Endothelial cell of umbilical vein (primary cell): ENCODE measurements around the gene CMTM8. TPM values are rescaled to one million over a fixed set of nuclear protein-coding genes. Genes with fewer than 3 reads are reported as not detected.

ENCODE experiments used
- BruUV-seq: library from RNA; stranded (reverse); fragments of 400-500 nt; replicated peaks from 2 replicates; lab custom pipeline; 2021; lab: Mats Ljungman, UMichigan
- CTCF ChIA-PET: fragments of 300-600, 350-600 bp; sonication (Branson Sonifier 250); formaldehyde crosslinking; loops from one replicate; lab custom pipeline; 2021; ENCODE audit warnings: antibody characterized with exemption, inconsistent platforms; lab: Charles Lee
- POLR2A ChIA-PET: fragments of 300-600, 350-600 bp; sonication (Branson Sonifier 250); formaldehyde crosslinking; loops from one replicate; lab custom pipeline; 2021; ENCODE audit warnings: antibody characterized with exemption, inconsistent platforms; lab: Charles Lee
- DNase-seq: peaks from one replicate; pipeline ENCODE4 v3.0.0-alpha.2; 2011; ENCODE audit warnings: low read depth, low spot score
- FAIRE-seq: peaks from 2 replicates; lab custom pipeline; 2011; peaks lifted over from hg19 to GRCh38; lab: Jason Lieb, UNC
- H2AFZ ChIP-seq: 2 replicates; pipeline ENCODE4 v1.6.0; 2012; ENCODE audit warnings: low read depth, low read length, control low read depth, inconsistent platforms
- H3K27ac ChIP-seq: 2 replicates; pipeline ENCODE4 v1.5.1; 2011; ENCODE audit warnings: low read depth, mild to moderate bottlenecking, control low read depth, low read length, moderate library complexity; ENCODE audit not compliant: insufficient read depth
- H3K27me3 ChIP-seq, 2 experiments: 2 replicates each; pipeline versions ENCODE4 v1.6.0 to v1.6.1; 2011; ENCODE audit warnings: low read length in 2 of 2, mixed read lengths in 1 of 2; ENCODE audit not compliant: control insufficient read depth in 2 of 2, insufficient read depth in 2 of 2
- H3K36me3 ChIP-seq, 2 experiments: 2 replicates in 1 of 2; 3 replicates in 1 of 2; pipeline ENCODE4 v1.5.1; 2011; ENCODE audit warnings: low read length in 2 of 2, mild to moderate bottlenecking in 1 of 2, moderate library complexity in 1 of 2; ENCODE audit not compliant: control insufficient read depth in 2 of 2, insufficient read depth in 2 of 2; ENCODE audit errors: extremely low read depth in 1 of 2
- H3K4me1 ChIP-seq: 3 replicates; pipeline ENCODE4 v1.5.1; 2011; ENCODE audit warnings: mild to moderate bottlenecking, low read length; ENCODE audit not compliant: control insufficient read depth, insufficient read depth; ENCODE audit errors: extremely low read depth
- H3K4me2 ChIP-seq: 2 replicates; pipeline ENCODE4 v1.6.1; 2011; ENCODE audit warnings: low read length, control low read depth, mixed read lengths; ENCODE audit not compliant: insufficient read depth
- H3K4me3 ChIP-seq, 3 experiments: fragments of 200-600 bp in 1 of 3; sonication (generic), shearing (Covaris generic) in 1 of 3; replicated peaks in 1 of 3; 2 replicates each; pipeline ENCODE4 v1.5.1; 2011 to 2016; ENCODE audit warnings: control low read depth in 3 of 3, low read length in 3 of 3, mild to moderate bottlenecking in 2 of 3, inconsistent platforms in 1 of 3, low read depth in 1 of 3, moderate library complexity in 1 of 3; ENCODE audit not compliant: insufficient read depth in 1 of 3
- H3K79me2 ChIP-seq: 2 replicates; pipeline ENCODE4 v1.6.0; 2012; ENCODE audit warnings: low read length, inconsistent platforms; ENCODE audit not compliant: control insufficient read depth, insufficient read depth
- H3K9ac ChIP-seq: replicated peaks from 2 replicates; pipeline ENCODE3; 2011; ENCODE audit warnings: low read length, control low read depth; ENCODE audit not compliant: insufficient read depth; ENCODE audit errors: extremely low read depth
- H3K9me1 ChIP-seq: replicated peaks from 3 replicates; pipeline ENCODE4 v1.6.0; 2011; ENCODE audit warnings: mild to moderate bottlenecking, low read length; ENCODE audit not compliant: control insufficient read depth, insufficient read depth; ENCODE audit errors: extremely low read depth
- H3K9me3 ChIP-seq: replicated peaks from 2 replicates; pipeline ENCODE4 v1.5.1; 2012; ENCODE audit warnings: low read length, inconsistent platforms; ENCODE audit not compliant: control insufficient read depth, insufficient read depth
- H4K20me1 ChIP-seq: replicated peaks from 2 replicates; pipeline ENCODE3; 2011; ENCODE audit warnings: mild to moderate bottlenecking, low read length; ENCODE audit not compliant: control insufficient read depth, insufficient read depth; ENCODE audit errors: extremely low read depth
- EZH2 ChIP-seq: IDR thresholded peaks from 2 replicates; pipeline ENCODE4 v1.6.1; 2012; ENCODE audit warnings: borderline replicate concordance, low read depth, mild to moderate bottlenecking, moderate library complexity, low read length, inconsistent platforms; ENCODE audit not compliant: severe bottlenecking
- FOS ChIP-seq: IDR thresholded peaks from 2 replicates; pipeline ENCODE4 v1.6.1; 2011; ENCODE audit warnings: mild to moderate bottlenecking, low read length, moderate library complexity, borderline replicate concordance; ENCODE audit not compliant: insufficient read depth
- JUN ChIP-seq: IDR thresholded peaks from 2 replicates; pipeline ENCODE4 v1.6.1; 2011; ENCODE audit warnings: borderline replicate concordance, low read depth; ENCODE audit not compliant: insufficient read length, insufficient read depth
- MYC ChIP-seq: IDR thresholded peaks from one replicate; pipeline ENCODE4 v1.6.1; 2011; ENCODE audit warnings: mild to moderate bottlenecking, low read depth, low read length
- POLR2A ChIP-seq: IDR thresholded peaks from 2 replicates; pipeline ENCODE4 v1.6.1; 2012; ENCODE audit warnings: low read depth, mild to moderate bottlenecking, control low read depth, low read length
- POLR2AphosphoS5 ChIP-seq: IDR thresholded peaks from 2 replicates; pipeline ENCODE4 v1.6.1; 2012; ENCODE audit warnings: low read depth, mild to moderate bottlenecking, control low read depth, low read length, moderate library complexity; ENCODE audit not compliant: insufficient read depth
- dilution Hi-C: fragments of 300-500 bp; cut with MboI; formaldehyde crosslinking; loops from one replicate; pipeline ENCODE4 v1.15.0; 2019; ENCODE audit warnings: low sequenced_read_pairs; ENCODE audit not compliant: extremely low pct_ligation_motif_present
- intact Hi-C: fragments of 100-400 bp; cut with micrococcal nuclease; formaldehyde crosslinking; loops from one replicate; pipeline ENCODE4 v1.10.0; 2022
- polyA plus RNA-seq, 4 experiments: library from polyadenylated mRNA; depleted of rRNA in 3 of 4; stranded (reverse) in 3 of 4; unstranded in 1 of 4; fragments of >200 nt; gene quantifications; 2 replicates each; pipeline versions ENCODE4 v1.2.1 to v1.2.3, GENCODE V29; 2011 to 2012; ENCODE audit warnings: missing spikeins in 1 of 4
- total RNA-seq: library from RNA; stranded (reverse); gene quantifications from 2 replicates; pipeline ENCODE4 v1.2.3, GENCODE V29; 2021

CMTM8 gene
- total and polyA plus RNA-seq, 2 donors (not counting 3 experiments of a cell fraction or from before 2014, with no cell fraction given), result 7.3 to 11.9 TPM

- Histone ChIP-seq H3K79me2 (no peaks in the 10 kb centered on the region), H3K27me3 (no peaks in the 10 kb centered on the region), H3K9me1 (no peaks in the 10 kb centered on the region), H3K4me3 (no peak overlapping the region), H3K36me3 (no peaks in the 10 kb centered on the region), H3K4me1 (no peaks in the 10 kb centered on the region), H4K20me1 (no peaks in the 10 kb centered on the region), H3K9ac (no peak overlapping the region), H3K9me3 (no peaks in the 10 kb centered on the region), H3K27ac (no peak overlapping the region), H2AFZ (no peak overlapping the region), H3K4me2 (no peak overlapping the region)
- FAIRE-seq (no peak), DNase-seq (no peak)
- BruUV-seq, result no TSS peak
- dilution Hi-C loops (no loop called here), intact Hi-C loops (no loop called here)
- TF ChIP-seq EZH2 (no peak), MYC (no peak), FOS (no peak), JUN (no peak), POLR2AphosphoS5 (no peak)
- ChIA-PET POLR2A (no interaction called here), CTCF (no interaction called here)
These were observed 88.3 kb downstream of the CMTM8 start for GRCh38 chr3:32326795-32327194.

- DNase-seq (no peak), FAIRE-seq (no peak)
- dilution Hi-C loops, result no loop called here
- Histone ChIP-seq H3K4me3 (no peak overlapping the region), H4K20me1 (no peaks in the 10 kb centered on the region), H3K36me3 (no peaks in the 10 kb centered on the region), H2AFZ (no peak overlapping the region), H3K79me2 (no peaks in the 10 kb centered on the region), H3K4me2 (no peak overlapping the region), H3K27me3 (no peaks in the 10 kb centered on the region), H3K9me3 (no peaks in the 10 kb centered on the region), H3K4me1 (peaks cover 6% of the 10 kb centered on the region), H3K9ac (no peak overlapping the region), H3K9me1 (no peaks in the 10 kb centered on the region), H3K27ac (no peak overlapping the region)
- POLR2A ChIA-PET, result no interaction called here
- intact Hi-C loops, result no loop called here
- no peak for TF ChIP-seq POLR2A
- CTCF ChIA-PET, result interaction anchor here (0.8 to 1.6 kb wide), 7 partner anchors 7 to 159 kb away, joined by 3 to 8 read pairs (median 3); no protein-coding TSS in a partner anchor
- BruUV-seq, result no TSS peak
These were observed 96.2 kb downstream of the CMTM8 start for GRCh38 chr3:32334675-32335074.
